Measurements from ENCODE around the gene RUSF1.

RUSF1 gene

GRCh38 chr16:31493506-31494125 lies 14.6 kb downstream of the RUSF1 start:
- intact Hi-C loops (cut with DNase I; ENCODE audit: low total_unique reads): no loop called here
- Histone ChIP-seq H3K36me3 (peaks cover 47 to 91% (median 77%) of the 10 kb centered on the region in 3 donors), H3K27me3 (peaks cover 0 to 7% of the 10 kb centered on the region in 2 donors), H3K27ac (no peak overlapping the region), H3K9me3 (no peaks in the 10 kb centered on the region), H3K4me3 (no peak overlapping the region), H3K4me1 (peaks cover 0 to 3% (median 2%) of the 10 kb centered on the region in 4 donors)
- no peak for TF ChIP-seq CTCF (IDR thresholded peaks at IDR 0.05)
- DNase-seq: no peak

- H3K4me1 ChIP-seq: peaks cover 11 to 20% (median 18%) of the 10 kb centered on the region in 4 donors
- H3K4me3 ChIP-seq: no peak overlapping the region
- no peak overlapping the region for H3K27ac ChIP-seq
- TF ChIP-seq CTCF (IDR thresholded peaks at IDR 0.05): no peak
- intact Hi-C loops (cut with DNase I; ENCODE audit: low total_unique reads): no loop called here
- no peak for DNase-seq
- H3K27me3 ChIP-seq: peaks cover 0 to 24% of the 10 kb centered on the region in 2 donors
- H3K9me3 ChIP-seq: no peaks in the 10 kb centered on the region
- peaks cover 41 to 74% (median 61%) of the 10 kb centered on the region in 3 donors for H3K36me3 ChIP-seq
Measured at GRCh38 chr16:31491778-31492418, 16.3 kb downstream of the RUSF1 start.

- H3K27ac ChIP-seq: no peak overlapping the region
- H3K36me3 ChIP-seq: peaks cover 26 to 54% (median 41%) of the 10 kb centered on the region in 3 donors
Measured at GRCh38 chr16:31489616-31490584, 18.3 kb downstream of the RUSF1 start.

GRCh38 chr16:31489298-31489564 lies 19.0 kb downstream of the RUSF1 start:
- no peaks in the 10 kb centered on the region for H3K9me3 ChIP-seq
- peaks cover 0 to 46% of the 10 kb centered on the region in 2 donors for H3K27me3 ChIP-seq
- peaks cover 19 to 47% (median 34%) of the 10 kb centered on the region in 3 donors for H3K36me3 ChIP-seq
- no peak overlapping the region for H3K27ac ChIP-seq
- intact Hi-C loops (cut with DNase I; ENCODE audit: low total_unique reads): no loop called here
- DNase-seq: no peak
- peaks cover 11 to 22% (median 18%) of the 10 kb centered on the region in 4 donors for H3K4me1 ChIP-seq
- TF ChIP-seq CTCF (IDR thresholded peaks at IDR 0.05): no peak
- no peak overlapping the region for H3K4me3 ChIP-seq

More at GRCh38 chr16:31489616-31490584, 18.3 kb downstream of the RUSF1 start:
- TF ChIP-seq CTCF (IDR thresholded peaks at IDR 0.05): no peak
- Histone ChIP-seq H3K4me1 (peaks cover 11 to 22% (median 18%) of the 10 kb centered on the region in 4 donors), H3K9me3 (no peaks in the 10 kb centered on the region), H3K4me3 (no peak overlapping the region), H3K27me3 (peaks cover 0 to 44% of the 10 kb centered on the region in 2 donors)
- no peak for DNase-seq
- intact Hi-C loops (cut with DNase I; ENCODE audit: low total_unique reads): no loop called here

GRCh38 chr16:31488468-31489297 lies 19.5 kb downstream of the RUSF1 start:
- Histone ChIP-seq H3K36me3 (peaks cover 14 to 41% (median 29%) of the 10 kb centered on the region in 3 donors), H3K27me3 (peaks cover 0 to 46% of the 10 kb centered on the region in 2 donors), H3K4me1 (peaks cover 11 to 22% (median 18%) of the 10 kb centered on the region in 4 donors), H3K27ac (no peak overlapping the region), H3K9me3 (no peaks in the 10 kb centered on the region), H3K4me3 (peak overlapping the region in 1 of 2 donors; percentile 57)
- TF ChIP-seq CTCF (IDR thresholded peaks at IDR 0.05): no peak
- no peak for DNase-seq
- intact Hi-C loops (cut with DNase I; ENCODE audit: low total_unique reads): no loop called here

All from tibial artery (tissue), 4 donors.